Uterus (tissue), 4 donors: ENCODE results near the gene NAAA. TPM values are rescaled to one million over a fixed set of nuclear protein-coding genes. Genes with fewer than 3 reads are reported as not detected.
"Not testable (repeated sequence)": the region's sequence is repeated elsewhere in the genome, so short reads cannot be mapped to it uniquely, and the experiment has no call there.

Experiments
- DNase-seq, 2 donors: peaks; one replicate each; pipeline ENCODE4 v3.0.0-alpha.2; 2019 to 2020
- H3K27ac ChIP-seq, 2 donors: fragments of 200-600 bp; sonication (generic); 1 replicate in 1 of 2; 2 replicates in 1 of 2; pipeline ENCODE4 v1.5.1; 2016 to 2018
- H3K27me3 ChIP-seq, 2 donors: fragments of 200-600 bp; sonication (generic); one replicate each; pipeline ENCODE4 v1.5.1; 2018 to 2019; ENCODE audit warnings: control low read depth in 1 of 2
- H3K36me3 ChIP-seq, 2 donors: fragments of 200-600 bp; sonication (generic); one replicate each; pipeline ENCODE4 v1.5.1; 2019; ENCODE audit warnings: control low read depth in 1 of 2
- H3K4me1 ChIP-seq, 2 donors: fragments of 200-600 bp; sonication (generic); one replicate each; pipeline ENCODE4 v1.5.1; 2018 to 2019; ENCODE audit warnings: control low read depth in 1 of 2
- H3K4me3 ChIP-seq, 2 donors: fragments of 200-600 bp; sonication (generic); 1 replicate in 1 of 2; 2 replicates in 1 of 2; pipeline ENCODE4 v1.5.1; 2018 to 2019; ENCODE audit warnings: mild to moderate bottlenecking in 1 of 2
- H3K9me3 ChIP-seq, 2 donors: fragments of 200-600 bp; sonication (generic); one replicate each; pipeline ENCODE4 v1.5.1; 2019; ENCODE audit warnings: control low read depth in 1 of 2
- CTCF ChIP-seq, 4 experiments: fragments of 200-600 bp in 2 of 4; fragments of 450-650 bp in 2 of 4; sonication (generic) in 2 of 4; IDR thresholded peaks; one replicate each; pipeline ENCODE4 v1.5.1; 2016 to 2019; ENCODE audit warnings: antibody characterized with exemption in 4 of 4, mild to moderate bottlenecking in 2 of 4, moderate library complexity in 1 of 4
- POLR2A ChIP-seq, 2 donors: fragments of 450-650 bp; IDR thresholded peaks; one replicate each; pipeline ENCODE4 v1.6.1; 2016; ENCODE audit warnings: antibody characterized with exemption in 2 of 2, mild to moderate bottlenecking in 1 of 2, moderate library complexity in 1 of 2
- intact Hi-C: fragments of 100-400 bp; cut with DNase I; formaldehyde crosslinking; loops from one replicate; pipeline ENCODE4 v1.15.1; 2023; ENCODE audit warnings: low total_unique reads
- total RNA-seq, 4 donors: library from RNA; depleted of rRNA in 3 of 4; stranded (reverse); fragments of >200 nt in 3 of 4; gene quantifications; one replicate each; pipeline versions ENCODE4 v1.1.0 to v1.2.4, GENCODE V29; 2014 to 2023
- donor health status: DM: yes; HTN: yes; CAD: no.

Gene NAAA
- total RNA-seq, 4 donors from 2014 or later, result 21.5 to 109 (median 46.1) TPM

DNA sequence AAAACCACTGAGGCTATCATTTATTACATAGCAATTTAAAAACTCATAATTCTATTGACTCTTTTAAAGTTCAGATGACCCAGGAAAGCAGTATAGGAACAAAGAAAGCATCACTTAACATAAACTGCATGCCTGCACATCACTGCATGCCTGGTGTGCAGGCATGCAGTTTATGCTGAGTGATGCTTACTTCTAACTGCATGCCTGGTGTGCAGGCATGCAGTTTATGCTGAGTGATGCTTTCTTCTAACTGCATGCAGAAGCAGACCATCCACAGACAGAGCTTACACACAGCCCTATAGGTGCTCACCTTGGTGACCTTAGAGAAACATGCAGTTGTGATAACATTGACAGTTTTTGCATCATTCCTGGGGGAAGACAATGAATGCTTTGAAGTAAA lies 33.0 kb upstream of the NAAA start:
- no peaks in the 10 kb centered on the region for H3K36me3 ChIP-seq

GRCh38 chr4:75968084-75968483 lies 27.3 kb upstream of the NAAA start:
- Histone ChIP-seq H3K36me3 (no peaks in the 10 kb centered on the region), H3K4me1 (no peaks in the 10 kb centered on the region), H3K27ac (no peak overlapping the region), H3K27me3 (no peaks in the 10 kb centered on the region), H3K4me3 (no peak overlapping the region), H3K9me3 (no peaks in the 10 kb centered on the region)
- no peak for DNase-seq
- TF ChIP-seq POLR2A (IDR thresholded peaks at IDR 0.05) (no peak), CTCF (IDR thresholded peaks at IDR 0.05) (no peak)
- intact Hi-C loops, result no loop called here

More for the DNA sequence above, 33.0 kb upstream of the NAAA start:
- Histone ChIP-seq H3K27ac (no peak overlapping the region), H3K27me3 (no peaks in the 10 kb centered on the region), H3K4me1 (no peaks in the 10 kb centered on the region), H3K9me3 (no peaks in the 10 kb centered on the region), H3K4me3 (no peak overlapping the region)
- TF ChIP-seq POLR2A (IDR thresholded peaks at IDR 0.05) (no peak), CTCF (IDR thresholded peaks at IDR 0.05) (no peak)
- intact Hi-C loops, result no loop called here
- no peak for DNase-seq

DNA sequence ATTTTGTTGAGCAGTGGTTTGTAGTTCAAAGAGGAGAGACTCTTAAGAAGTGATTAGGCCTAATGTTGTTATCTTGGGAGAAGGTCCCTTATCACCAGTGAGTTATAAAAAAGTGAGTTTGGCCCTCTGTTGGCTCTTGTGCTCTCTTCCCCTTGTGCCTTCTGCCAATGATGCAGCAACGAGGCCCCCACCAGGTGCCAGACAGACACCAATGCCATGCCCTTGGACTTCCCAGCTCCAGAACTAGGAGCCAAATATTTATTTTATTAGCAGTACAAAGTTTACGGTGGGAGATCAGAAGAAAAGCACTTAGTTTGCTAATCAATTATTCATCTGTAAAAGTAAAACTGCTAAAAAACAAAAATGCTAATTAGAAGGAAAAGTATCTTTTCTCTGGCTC lies 22.7 kb upstream of the NAAA start:
- H3K9me3 ChIP-seq, result no peaks in the 10 kb centered on the region
- no peak overlapping the region for H3K27ac ChIP-seq
- intact Hi-C loops, result no loop called here
- H3K4me1 ChIP-seq, result no peaks in the 10 kb centered on the region
- TF ChIP-seq POLR2A (IDR thresholded peaks at IDR 0.05) (no peak), CTCF (IDR thresholded peaks at IDR 0.05) (no peak)
- DNase-seq, result no peak
- no peak overlapping the region for H3K4me3 ChIP-seq
- no peaks in the 10 kb centered on the region for H3K27me3 ChIP-seq
- no peaks in the 10 kb centered on the region for H3K36me3 ChIP-seq

DNA sequence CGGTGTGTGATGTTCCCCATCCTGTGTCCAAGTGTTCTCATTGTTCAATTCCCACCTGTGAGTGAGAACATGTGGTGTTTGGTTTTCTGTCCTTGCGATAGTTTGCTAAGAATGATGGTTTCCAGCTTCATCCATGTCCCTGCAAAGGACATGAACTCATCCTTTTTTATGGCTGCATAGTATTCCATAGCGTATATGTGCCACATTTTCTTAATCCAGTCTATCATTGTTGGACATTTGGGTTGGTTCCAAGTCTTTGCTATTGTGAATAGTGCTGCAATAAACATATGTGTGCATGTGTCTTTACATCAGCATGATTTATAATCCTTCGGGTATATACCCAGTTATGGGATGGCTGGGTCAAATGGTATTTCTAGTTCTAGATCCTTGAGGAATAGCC lies 21.3 kb upstream of the NAAA start:
- H3K9me3 ChIP-seq, H3K4me1 ChIP-seq, H3K4me3 ChIP-seq, DNase-seq, H3K36me3 ChIP-seq, intact Hi-C loops, H3K27ac ChIP-seq, H3K27me3 ChIP-seq: not testable (repeated sequence)

GRCh38 chr4:75958546-75958945 lies 17.7 kb upstream of the NAAA start:
- H3K27me3 ChIP-seq, H3K4me3 ChIP-seq, H3K4me1 ChIP-seq, H3K27ac ChIP-seq, DNase-seq, intact Hi-C loops, H3K9me3 ChIP-seq, H3K36me3 ChIP-seq: not testable (repeated sequence)

- H3K36me3 ChIP-seq, H3K27ac ChIP-seq, H3K27me3 ChIP-seq, H3K4me1 ChIP-seq, H3K9me3 ChIP-seq, H3K4me3 ChIP-seq, DNase-seq, intact Hi-C loops: not testable (repeated sequence)
These were observed 14.0 kb upstream of the NAAA start for GRCh38 chr4:75954811-75955210.

DNA sequence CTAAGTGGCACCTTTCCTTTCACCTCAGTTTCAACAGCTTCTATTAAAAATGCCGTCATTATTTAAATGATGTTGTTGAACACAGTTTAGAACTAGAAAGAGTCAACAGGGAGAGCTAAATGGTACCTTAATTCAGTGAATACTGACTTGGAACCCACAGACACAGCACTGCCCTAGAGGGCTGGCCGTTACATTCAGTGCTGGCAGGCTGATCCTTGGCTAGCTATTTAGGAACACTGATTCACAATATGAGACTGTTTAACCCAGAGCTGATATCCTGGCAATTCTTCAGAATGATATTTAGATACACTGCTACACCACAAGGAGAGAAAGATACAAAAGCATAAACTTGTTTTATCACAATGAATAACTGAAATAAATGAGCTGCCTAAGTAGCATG lies 12.7 kb upstream of the NAAA start:
- Histone ChIP-seq H3K27ac (no peak overlapping the region), H3K4me1 (no peaks in the 10 kb centered on the region), H3K4me3 (no peak overlapping the region), H3K36me3 (no peaks in the 10 kb centered on the region), H3K27me3 (no peaks in the 10 kb centered on the region), H3K9me3 (no peaks in the 10 kb centered on the region)
- intact Hi-C loops, result no loop called here
- no peak for DNase-seq
- TF ChIP-seq CTCF (IDR thresholded peaks at IDR 0.05) (no peak), POLR2A (IDR thresholded peaks at IDR 0.05) (no peak)
